Measurements from ENCODE around the gene UGT1A4. TPM values are rescaled to one million over a fixed set of nuclear protein-coding genes. Genes with fewer than 3 reads are reported as not detected.

Gene UGT1A4
- total RNA-seq, 1 experiment from 2014 or later = not detected

- H3K27me3 ChIP-seq (ENCODE audit: insufficient read depth, low read length) = no peaks in the 10 kb centered on the region
- no peak for DNase-seq
- no peaks in the 10 kb centered on the region for H3K36me3 Mint-ChIP-seq (ENCODE audit: insufficient read depth in 1 of 3, low read depth in 3 of 3)
- H3K27ac Mint-ChIP-seq = no peak within 1 kb of the TSS; a peak in 1 of 7 replicates
- no peak within 1 kb of the TSS for H3K14ac ChIP-seq (ENCODE audit: insufficient read depth, low read length)
- H2BK12ac ChIP-seq (ENCODE audit: insufficient read length, low read depth, low read length) = no peak within 1 kb of the TSS
- H3K18ac ChIP-seq (ENCODE audit: insufficient read length, low read depth, low read length) = no peak within 1 kb of the TSS
- no peak within 1 kb of the TSS for H3K27ac ChIP-seq (ENCODE audit: insufficient read length, low read depth, low read length)
- no peak within 1 kb of the TSS for H2AK5ac ChIP-seq (ENCODE audit: insufficient read length, low read length)
- H2AFZ ChIP-seq (ENCODE audit: low read length) = no peak within 1 kb of the TSS
- no peak within 1 kb of the TSS for H2BK120ac ChIP-seq (ENCODE audit: low read depth, low read length, poor library complexity, severe bottlenecking)
- H3K4ac ChIP-seq (ENCODE audit: low read depth, low read length) = no peak within 1 kb of the TSS
- H3K4me2 ChIP-seq (ENCODE audit: insufficient read depth, insufficient read length, low read length) = no peak within 1 kb of the TSS
- no peak within 1 kb of the TSS for H2BK5ac ChIP-seq (ENCODE audit: insufficient read length, low read length)
- H3K23me2 ChIP-seq (ENCODE audit: insufficient read length, low read depth, low read length, poor library complexity, severe bottlenecking) = no peaks in the 10 kb centered on the region
- WGBS (ENCODE audit: extremely low coverage, insufficient read length, low lambda C conversion rate) = no CpG with 5 or more reads among the region's 5 CpGs
- no peak within 1 kb of the TSS for H2BK15ac ChIP-seq (ENCODE audit: low read depth, low read length)
- no peaks in the 10 kb centered on the region for H3K79me1 ChIP-seq (ENCODE audit: insufficient read depth, low read depth, low read length, poor library complexity, severe bottlenecking)
- H3K9me3 ChIP-seq (ENCODE audit: control insufficient read depth, low read depth, low read length) = no peaks in the 10 kb centered on the region
- H3T11ph ChIP-seq (ENCODE audit: low read length) = no peak within 1 kb of the TSS
- no peak for TF ChIP-seq CTCF (conservative IDR thresholded peaks at IDR 0.05)
- H3K79me2 ChIP-seq (ENCODE audit: insufficient read depth, low read length) = no peaks in the 10 kb centered on the region
- H3K23ac ChIP-seq (ENCODE audit: insufficient read length, low read depth, low read length) = no peak within 1 kb of the TSS
- no peak within 1 kb of the TSS for H3K9ac ChIP-seq (ENCODE audit: extremely low read depth, insufficient read length, low read length)
- no peak within 1 kb of the TSS for H3K56ac ChIP-seq (ENCODE audit: insufficient read length, low read depth, low read length)
- peaks cover 0 to 8% of the 10 kb centered on the region in 2 experiments; a peak in 2 of 5 replicates for H3K9me3 Mint-ChIP-seq
- peaks cover 13% of the 10 kb centered on the region for H3K27me3 Mint-ChIP-seq (ENCODE audit: low read depth)
- H3K4me1 Mint-ChIP-seq = peaks cover 2 to 5% of the 10 kb centered on the region in 2 experiments; a peak in 3 of 4 replicates
- no peak within 1 kb of the TSS for H4K8ac ChIP-seq (replicated peaks; ENCODE audit: insufficient read length, low read depth, low read length)
- H3K4me3 Mint-ChIP-seq = no peak within 1 kb of the TSS
- H3K4me1 ChIP-seq (ENCODE audit: insufficient read depth, low read length) = no peaks in the 10 kb centered on the region; the same call in 1 of the 2 replicates
- no peak within 1 kb of the TSS for H4K5ac ChIP-seq (ENCODE audit: insufficient read length, low read depth, low read length)
- no peak within 1 kb of the TSS for H4K91ac ChIP-seq (ENCODE audit: insufficient read length, low read depth, low read length)
- no peaks in the 10 kb centered on the region for H4K20me1 ChIP-seq (ENCODE audit: control insufficient read depth, insufficient read depth, insufficient read length)
- no peak within 1 kb of the TSS for H2BK20ac ChIP-seq (ENCODE audit: low read depth, low read length, poor library complexity, severe bottlenecking)
These were observed 47.0 kb upstream of the UGT1A4 start, which contains the start of gene UGT1A9 for GRCh38 chr2:233671290-233672161. Gene UGT1A9 (plus strand): TSS chr2:233671898. CDS start chr2:233671935, 37 bp downstream.
